Measurements from ENCODE around the gene COL6A2.

DNA sequence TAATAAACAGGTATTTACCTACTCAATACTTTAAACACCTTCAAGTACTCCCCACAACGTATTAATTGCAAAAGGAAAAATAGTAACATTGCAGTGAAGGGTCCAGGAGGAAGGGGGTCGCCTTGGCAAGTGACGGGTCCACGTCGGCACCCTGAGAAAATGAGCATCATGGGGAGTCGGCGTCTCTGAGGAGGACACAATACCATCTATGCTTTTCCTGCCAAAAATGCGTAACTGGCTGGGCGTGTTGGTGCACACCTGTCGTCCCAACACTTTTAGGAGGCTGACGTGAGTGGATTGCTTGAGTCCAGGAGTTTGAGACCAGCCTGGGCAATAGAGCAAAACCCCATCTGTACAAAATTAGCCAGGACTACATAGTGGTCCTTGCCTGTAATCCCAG is 50.2 kb downstream of the COL6A2 start:
- TF ChIP-seq, protein P1, sequence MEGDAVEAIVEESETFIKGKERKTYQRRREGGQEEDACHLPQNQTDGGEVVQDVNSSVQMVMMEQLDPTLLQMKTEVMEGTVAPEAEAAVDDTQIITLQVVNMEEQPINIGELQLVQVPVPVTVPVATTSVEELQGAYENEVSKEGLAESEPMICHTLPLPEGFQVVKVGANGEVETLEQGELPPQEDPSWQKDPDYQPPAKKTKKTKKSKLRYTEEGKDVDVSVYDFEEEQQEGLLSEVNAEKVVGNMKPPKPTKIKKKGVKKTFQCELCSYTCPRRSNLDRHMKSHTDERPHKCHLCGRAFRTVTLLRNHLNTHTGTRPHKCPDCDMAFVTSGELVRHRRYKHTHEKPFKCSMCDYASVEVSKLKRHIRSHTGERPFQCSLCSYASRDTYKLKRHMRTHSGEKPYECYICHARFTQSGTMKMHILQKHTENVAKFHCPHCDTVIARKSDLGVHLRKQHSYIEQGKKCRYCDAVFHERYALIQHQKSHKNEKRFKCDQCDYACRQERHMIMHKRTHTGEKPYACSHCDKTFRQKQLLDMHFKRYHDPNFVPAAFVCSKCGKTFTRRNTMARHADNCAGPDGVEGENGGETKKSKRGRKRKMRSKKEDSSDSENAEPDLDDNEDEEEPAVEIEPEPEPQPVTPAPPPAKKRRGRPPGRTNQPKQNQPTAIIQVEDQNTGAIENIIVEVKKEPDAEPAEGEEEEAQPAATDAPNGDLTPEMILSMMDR (IDR thresholded peaks at IDR 0.05), result no peak
- TF ChIP-seq, protein P2, sequence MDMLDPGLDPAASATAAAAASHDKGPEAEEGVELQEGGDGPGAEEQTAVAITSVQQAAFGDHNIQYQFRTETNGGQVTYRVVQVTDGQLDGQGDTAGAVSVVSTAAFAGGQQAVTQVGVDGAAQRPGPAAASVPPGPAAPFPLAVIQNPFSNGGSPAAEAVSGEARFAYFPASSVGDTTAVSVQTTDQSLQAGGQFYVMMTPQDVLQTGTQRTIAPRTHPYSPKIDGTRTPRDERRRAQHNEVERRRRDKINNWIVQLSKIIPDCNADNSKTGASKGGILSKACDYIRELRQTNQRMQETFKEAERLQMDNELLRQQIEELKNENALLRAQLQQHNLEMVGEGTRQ (IDR thresholded peaks at IDR 0.05; ENCODE audit: borderline replicate concordance, low read depth, low read length), result no peak
- TF ChIP-seq FOSL2 (IDR thresholded peaks at IDR 0.05; ENCODE audit: borderline replicate concordance, low read depth) (no peak), TAF1 (IDR thresholded peaks at IDR 0.05; ENCODE audit: borderline replicate concordance, low read depth, low read length) (no peak)

Data from SK-N-SH (cell line).